Endodermal cell (in vitro differentiated cells): ENCODE results near the gene VWC2. TPM values are rescaled to one million over a fixed set of nuclear protein-coding genes. Genes with fewer than 3 reads are reported as not detected.

Experiments
- DNase-seq: peaks from one replicate; pipeline ENCODE4 v3.0.0-alpha.2; 2017
- H3K27ac ChIP-seq: 2 replicates; pipeline ENCODE4 v1.5.1; 2013; ENCODE audit warnings: mild to moderate bottlenecking, low read depth, low read length, moderate library complexity
- H3K27me3 ChIP-seq: 2 replicates; pipeline ENCODE4 v1.6.1; 2013; ENCODE audit warnings: mild to moderate bottlenecking, low read length, moderate library complexity; ENCODE audit not compliant: insufficient read depth, control insufficient read depth, poor library complexity, severe bottlenecking
- H3K36me3 ChIP-seq: 2 replicates; pipeline ENCODE4 v1.7.0; 2013; ENCODE audit warnings: mild to moderate bottlenecking, low read length, moderate library complexity; ENCODE audit not compliant: control insufficient read depth, insufficient read depth
- H3K4me1 ChIP-seq: one replicate; pipeline ENCODE4 v1.7.0; 2013; ENCODE audit warnings: low read length; ENCODE audit not compliant: control insufficient read depth, insufficient read depth
- H3K4me3 ChIP-seq: 2 replicates; pipeline ENCODE4 v1.5.1; 2013; ENCODE audit warnings: mild to moderate bottlenecking, low read length, moderate library complexity
- H3K9ac ChIP-seq: 2 replicates; pipeline ENCODE4 v1.6.1; 2013; ENCODE audit warnings: mild to moderate bottlenecking, low read length, moderate library complexity; ENCODE audit not compliant: poor library complexity, severe bottlenecking; ENCODE audit errors: extremely low read depth
- H3K9me3 ChIP-seq: 2 replicates; pipeline ENCODE4 v1.6.1; 2013; ENCODE audit warnings: mild to moderate bottlenecking, low read length, moderate library complexity; ENCODE audit not compliant: control insufficient read depth
- H3K27ac Mint-ChIP-seq: 2 replicates; pipeline ENCODE4 v1.8.0; 2020; ENCODE audit warnings: mixed read lengths
- H3K27me3 Mint-ChIP-seq: 2 replicates; pipeline ENCODE4 v1.8.0; 2021; ENCODE audit warnings: mild to moderate bottlenecking, mixed read lengths; ENCODE audit not compliant: insufficient read depth
- H3K36me3 Mint-ChIP-seq: 2 replicates; pipeline ENCODE4 v1.8.0; 2020; ENCODE audit warnings: low read depth, mixed read lengths
- H3K4me1 Mint-ChIP-seq: 2 replicates; pipeline ENCODE4 v1.8.0; 2020; ENCODE audit warnings: mixed read lengths
- H3K4me3 Mint-ChIP-seq: 2 replicates; pipeline ENCODE4 v1.8.0; 2020; ENCODE audit warnings: mild to moderate bottlenecking, moderate library complexity, mixed read lengths
- H3K9me3 Mint-ChIP-seq: 2 replicates; pipeline ENCODE4 v1.8.0; 2020; ENCODE audit warnings: mild to moderate bottlenecking, mixed read lengths
- CTCF ChIP-seq: fragments of 200-600 bp; sonication (generic); conservative IDR thresholded peaks from 2 replicates; pipeline ENCODE4 v1.5.0; 2021; ENCODE audit warnings: antibody characterized with exemption, mild to moderate bottlenecking
- WGBS, 2 experiments: methylation state at CpG; one replicate each; pipeline versions ENCODE4 v1.1.5 to v1.1.7; 2013; ENCODE audit warnings: missing lambda C conversion rate in 2 of 2, mixed read lengths in 1 of 2; ENCODE audit not compliant: insufficient coverage in 1 of 2, insufficient read length in 1 of 2; 5-methylcytosine and 5-hydroxymethylcytosine counted together
- total RNA-seq, 2 donors: library from RNA; stranded (reverse); fragmentation: NEBNext Ultra II Directional in 1 of 2; extraction: Animal tissue kit (Norgen Biotek cat#: 25700) in 1 of 2; gene quantifications; 2 replicates in 1 of 2; 3 replicates in 1 of 2; pipeline ENCODE4 v1.2.1, GENCODE V29; 2021

VWC2 gene
- total RNA-seq, 2 donors from 2014 or later: not detected

GRCh38 chr7:49797987-49798660 is 24.7 kb downstream of the VWC2 start:
- Mint-ChIP-seq H3K27ac (no peak overlapping the region), H3K4me1 (no peaks in the 10 kb centered on the region), H3K36me3 (no peaks in the 10 kb centered on the region), H3K27me3 (peaks cover 2% of the 10 kb centered on the region), H3K4me3 (no peak overlapping the region), H3K9me3 (no peaks in the 10 kb centered on the region)
- DNase-seq: no peak
- no peaks in the 10 kb centered on the region for H3K4me1 ChIP-seq
- no peak overlapping the region for H3K27ac ChIP-seq
- H3K9ac ChIP-seq: no peak overlapping the region
- no peaks in the 10 kb centered on the region for H3K27me3 ChIP-seq
- 61 to 64% methylated on average over 3 to 6 of the region's 6 CpGs for whole genome bisulfite sequencing, 2 experiments
- no peaks in the 10 kb centered on the region for H3K36me3 ChIP-seq
- no peaks in the 10 kb centered on the region for H3K9me3 ChIP-seq
- TF ChIP-seq CTCF: no peak
- H3K4me3 ChIP-seq: no peak overlapping the region

GRCh38 chr7:49800031-49800430 is 26.6 kb downstream of the VWC2 start:
- Mint-ChIP-seq H3K27me3 (no peaks in the 10 kb centered on the region), H3K4me1 (no peaks in the 10 kb centered on the region), H3K36me3 (no peaks in the 10 kb centered on the region), H3K9me3 (no peaks in the 10 kb centered on the region), H3K27ac (no peak overlapping the region), H3K4me3 (no peak overlapping the region)
- WGBS, 2 experiments: 94 to 98% methylated on average over 5 of the region's 5 CpGs
- Histone ChIP-seq H3K4me3 (no peak overlapping the region), H3K27ac (no peak overlapping the region), H3K9me3 (no peaks in the 10 kb centered on the region), H3K36me3 (no peaks in the 10 kb centered on the region), H3K4me1 (no peaks in the 10 kb centered on the region), H3K27me3 (no peaks in the 10 kb centered on the region), H3K9ac (no peak overlapping the region)
- no peak for TF ChIP-seq CTCF
- DNase-seq: no peak

- no peaks in the 10 kb centered on the region for H3K4me1 ChIP-seq
- Mint-ChIP-seq H3K9me3 (no peaks in the 10 kb centered on the region), H3K27me3 (no peaks in the 10 kb centered on the region), H3K27ac (no peak overlapping the region), H3K36me3 (no peaks in the 10 kb centered on the region), H3K4me1 (no peaks in the 10 kb centered on the region), H3K4me3 (no peak overlapping the region)
- H3K9ac ChIP-seq: no peak overlapping the region
- no peaks in the 10 kb centered on the region for H3K27me3 ChIP-seq
- no peak for TF ChIP-seq CTCF
- H3K36me3 ChIP-seq: no peaks in the 10 kb centered on the region
- H3K9me3 ChIP-seq: no peaks in the 10 kb centered on the region
- no peak overlapping the region for H3K27ac ChIP-seq
- H3K4me3 ChIP-seq: no peak overlapping the region
- WGBS, 2 experiments: 93 to 94% methylated on average over 13 to 15 of the region's 15 CpGs
- DNase-seq: no peak
These were observed 29.2 kb downstream of the VWC2 start for GRCh38 chr7:49802600-49802999.
